ENCODE results near the gene IFNA17. TPM values are rescaled to one million over a fixed set of nuclear protein-coding genes. Genes with fewer than 3 reads are reported as not detected.

The IFNA17 gene
- total RNA-seq, 4 donors from 2014 or later: not detected

DNA sequence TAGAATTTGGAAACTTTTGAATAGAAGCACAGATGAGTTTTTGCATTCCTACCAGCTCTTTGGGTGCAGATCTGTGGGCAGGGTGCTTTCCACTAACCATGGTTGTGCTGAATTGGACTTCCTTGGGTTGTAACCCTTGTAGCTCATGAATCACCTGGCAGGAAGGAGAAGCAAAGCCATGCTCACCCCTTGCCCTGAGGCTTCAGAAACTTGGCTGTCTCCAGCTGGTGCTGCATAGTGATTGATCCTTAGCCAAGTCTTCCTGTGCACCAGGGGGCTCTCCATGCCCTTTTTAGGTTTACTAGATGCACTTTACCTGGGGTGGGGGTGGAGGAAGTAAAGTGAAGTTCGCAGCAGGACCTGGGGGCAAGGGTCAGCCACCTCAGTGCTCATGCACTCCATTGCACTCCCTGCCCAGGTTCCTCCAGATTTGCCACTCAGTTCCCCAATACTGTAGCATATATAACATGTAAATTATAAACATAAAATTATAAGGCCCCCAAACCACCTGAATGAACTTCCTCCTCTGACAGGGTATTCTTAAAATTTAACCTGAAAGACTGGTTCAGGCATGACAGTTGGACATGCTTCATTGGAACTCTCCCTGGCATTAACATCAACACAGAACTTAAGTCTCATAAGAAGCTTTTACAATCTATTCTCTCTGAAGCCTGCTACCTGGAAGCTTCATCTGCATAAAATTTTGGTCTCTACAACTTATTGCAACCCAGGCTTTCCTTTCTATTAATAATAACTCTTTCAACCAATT lies 37.6 kb upstream of the IFNA17 start:
- Histone ChIP-seq H3K27ac (no peak overlapping the region), H3K36me3 (no peaks in the 10 kb centered on the region), H3K4me1 (no peaks in the 10 kb centered on the region), H3K9me3 (no peaks in the 10 kb centered on the region), H3K4me3 (no peak overlapping the region), H3K27me3 (no peaks in the 10 kb centered on the region)
- no peak for TF ChIP-seq EP300 (IDR thresholded peaks at IDR 0.05)
- no peak for TF ChIP-seq POLR2AphosphoS5 (IDR thresholded peaks at IDR 0.05)
- TF ChIP-seq POLR2A (IDR thresholded peaks at IDR 0.05): no peak
- TF ChIP-seq, protein P1, sequence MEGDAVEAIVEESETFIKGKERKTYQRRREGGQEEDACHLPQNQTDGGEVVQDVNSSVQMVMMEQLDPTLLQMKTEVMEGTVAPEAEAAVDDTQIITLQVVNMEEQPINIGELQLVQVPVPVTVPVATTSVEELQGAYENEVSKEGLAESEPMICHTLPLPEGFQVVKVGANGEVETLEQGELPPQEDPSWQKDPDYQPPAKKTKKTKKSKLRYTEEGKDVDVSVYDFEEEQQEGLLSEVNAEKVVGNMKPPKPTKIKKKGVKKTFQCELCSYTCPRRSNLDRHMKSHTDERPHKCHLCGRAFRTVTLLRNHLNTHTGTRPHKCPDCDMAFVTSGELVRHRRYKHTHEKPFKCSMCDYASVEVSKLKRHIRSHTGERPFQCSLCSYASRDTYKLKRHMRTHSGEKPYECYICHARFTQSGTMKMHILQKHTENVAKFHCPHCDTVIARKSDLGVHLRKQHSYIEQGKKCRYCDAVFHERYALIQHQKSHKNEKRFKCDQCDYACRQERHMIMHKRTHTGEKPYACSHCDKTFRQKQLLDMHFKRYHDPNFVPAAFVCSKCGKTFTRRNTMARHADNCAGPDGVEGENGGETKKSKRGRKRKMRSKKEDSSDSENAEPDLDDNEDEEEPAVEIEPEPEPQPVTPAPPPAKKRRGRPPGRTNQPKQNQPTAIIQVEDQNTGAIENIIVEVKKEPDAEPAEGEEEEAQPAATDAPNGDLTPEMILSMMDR (IDR thresholded peaks at IDR 0.05): no peak
- 57% methylated on average over 1 of the region's 1 CpG for WGBS
- no peak for DNase-seq (ENCODE audit: low spot score in 2 of 2)

DNA sequence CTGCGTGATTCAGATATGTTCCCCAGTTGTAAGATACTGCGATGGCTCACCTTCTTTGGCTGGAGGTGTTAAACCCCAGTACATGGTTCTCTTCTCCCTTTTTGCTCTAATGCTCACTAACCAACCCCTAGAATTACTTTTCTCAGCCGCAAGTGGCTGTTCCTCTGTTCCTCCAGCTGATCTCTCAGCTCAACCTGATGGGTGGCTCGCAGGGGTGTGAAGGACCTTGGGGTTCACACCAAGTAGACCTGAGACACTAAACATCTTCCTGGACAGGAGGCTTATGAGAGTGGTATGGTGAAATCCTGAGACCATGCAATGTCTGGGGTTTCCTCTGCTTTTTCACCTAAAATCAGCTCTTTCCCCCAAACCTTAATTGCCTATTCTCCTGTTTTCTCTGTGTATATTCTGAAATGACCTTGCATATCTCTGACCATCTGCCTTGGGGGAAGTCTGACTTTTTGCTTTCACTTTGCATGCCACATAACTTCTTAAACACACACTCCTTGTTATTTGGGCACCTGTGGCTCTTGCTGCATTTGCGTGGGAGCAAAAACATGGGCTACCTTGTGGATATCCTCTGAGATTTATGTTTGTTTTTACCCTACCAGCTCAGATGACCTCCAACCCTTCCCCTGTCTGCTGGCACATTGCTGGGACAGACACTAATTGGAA lies 27.7 kb upstream of the IFNA17 start:
- no peak for DNase-seq (ENCODE audit: low spot score in 2 of 2)
- WGBS: 60% methylated on average over 5 of the region's 5 CpGs
- Histone ChIP-seq H3K36me3 (no peaks in the 10 kb centered on the region), H3K27ac (no peak overlapping the region), H3K9me3 (no peaks in the 10 kb centered on the region), H3K27me3 (no peaks in the 10 kb centered on the region), H3K4me1 (peaks cover 4% of the 10 kb centered on the region), H3K4me3 (no peak overlapping the region)
- TF ChIP-seq POLR2AphosphoS5 (IDR thresholded peaks at IDR 0.05) (no peak), EP300 (IDR thresholded peaks at IDR 0.05) (no peak), POLR2A (IDR thresholded peaks at IDR 0.05) (no peak)
- TF ChIP-seq, protein P1 (IDR thresholded peaks at IDR 0.05): no peak

DNA sequence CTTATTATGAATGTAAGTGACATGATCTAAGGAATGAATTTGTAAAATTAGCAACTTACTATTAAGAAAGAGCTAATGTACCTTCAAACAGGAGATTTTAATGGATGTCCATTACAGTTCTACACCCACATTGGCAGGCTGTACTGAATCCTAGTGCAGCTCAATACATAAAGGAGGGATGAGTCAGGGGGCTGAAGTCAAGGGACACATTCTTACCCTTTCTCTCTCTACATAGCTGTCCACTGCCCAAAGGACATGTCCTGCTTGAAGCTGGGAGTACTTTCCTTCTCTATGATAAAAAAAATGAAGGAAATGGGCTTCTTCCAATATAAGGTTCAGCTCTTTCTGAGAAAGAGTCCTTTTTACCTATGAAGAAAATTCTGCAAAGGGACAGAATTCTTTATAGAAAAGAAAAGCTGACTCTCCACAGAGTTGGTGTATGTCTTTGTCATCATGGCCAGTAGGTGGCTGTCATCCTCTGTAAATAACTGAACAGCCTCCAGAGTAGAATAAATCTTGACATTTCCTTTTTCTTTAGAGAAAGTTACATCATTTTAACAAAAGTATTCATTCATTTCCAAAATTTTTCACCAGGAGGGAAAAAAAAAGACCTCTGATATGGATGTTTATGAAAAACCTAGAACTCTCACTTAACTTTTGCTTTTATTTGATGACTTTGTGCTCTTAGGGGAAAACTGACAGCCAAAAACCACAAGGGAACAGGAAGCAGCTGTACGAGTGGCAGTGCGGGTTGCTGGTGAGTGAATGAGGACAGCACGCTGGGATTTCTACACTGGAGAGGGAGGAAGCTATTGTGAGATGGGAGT lies 24.9 kb upstream of the IFNA17 start:
- no peak for DNase-seq (ENCODE audit: low spot score in 2 of 2)
- Histone ChIP-seq H3K27me3 (no peaks in the 10 kb centered on the region), H3K4me3 (no peak overlapping the region), H3K4me1 (peaks cover 4% of the 10 kb centered on the region), H3K9me3 (no peaks in the 10 kb centered on the region), H3K36me3 (no peaks in the 10 kb centered on the region), H3K27ac (no peak overlapping the region)
- under 1% methylated on average over 3 of the region's 3 CpGs for WGBS
- TF ChIP-seq, protein P1 (IDR thresholded peaks at IDR 0.05): peak in 1 of 2 donors; percentile 35
- TF ChIP-seq EP300 (IDR thresholded peaks at IDR 0.05): no peak

DNA sequence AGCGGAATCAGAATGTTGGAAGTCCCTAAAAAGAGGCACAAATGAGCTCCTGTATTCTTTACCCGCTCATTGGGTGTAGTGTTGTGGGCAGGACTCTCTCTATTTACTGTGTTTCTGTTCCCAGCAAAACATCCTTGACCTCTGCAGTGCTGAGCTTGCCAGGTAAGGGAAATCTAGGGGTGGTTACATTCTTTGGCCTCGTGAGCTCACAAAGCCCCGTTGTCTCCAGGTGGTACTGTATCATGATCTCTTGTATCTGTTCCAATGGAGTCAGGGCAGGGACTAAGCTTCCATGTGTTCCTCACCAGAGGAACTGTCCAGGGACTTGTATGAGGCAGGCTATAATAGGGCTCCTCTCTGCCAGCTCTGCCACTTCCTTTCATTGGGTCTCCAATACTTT lies 23.6 kb upstream of the IFNA17 start:
- no peak overlapping the region for H3K4me3 ChIP-seq
- H3K27me3 ChIP-seq: no peaks in the 10 kb centered on the region
- TF ChIP-seq POLR2AphosphoS5 (IDR thresholded peaks at IDR 0.05): no peak
- TF ChIP-seq EP300 (IDR thresholded peaks at IDR 0.05): no peak
- TF ChIP-seq POLR2A (IDR thresholded peaks at IDR 0.05): no peak
- TF ChIP-seq, protein P1 (IDR thresholded peaks at IDR 0.05): no peak
- H3K9me3 ChIP-seq: no peaks in the 10 kb centered on the region
- H3K36me3 ChIP-seq: no peaks in the 10 kb centered on the region
- no peak for DNase-seq (ENCODE audit: low spot score in 2 of 2)
- WGBS: 62% methylated on average over 4 of the region's 4 CpGs
- H3K27ac ChIP-seq: no peak overlapping the region
- H3K4me1 ChIP-seq: peaks cover 4% of the 10 kb centered on the region

DNA sequence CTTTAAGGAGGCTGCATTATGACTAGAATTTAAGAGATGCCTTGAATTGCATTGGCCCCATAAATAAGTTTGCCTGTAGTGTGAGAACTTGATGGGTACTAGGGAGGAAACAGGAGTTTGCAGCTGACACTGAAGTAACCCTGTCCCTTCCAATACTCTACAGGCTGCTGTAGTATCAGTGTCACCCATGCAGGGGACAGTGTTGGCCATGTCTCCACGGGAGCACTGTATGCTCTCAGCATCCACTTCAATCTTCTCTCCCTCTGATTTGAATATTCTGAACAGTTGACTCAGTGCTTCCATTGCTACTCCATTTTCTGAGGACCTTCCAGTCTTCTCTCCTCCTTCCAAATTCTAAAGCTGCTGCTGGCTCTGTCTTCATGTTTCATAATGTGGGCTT lies 23.2 kb upstream of the IFNA17 start:
- Histone ChIP-seq H3K4me3 (no peak overlapping the region), H3K27me3 (no peaks in the 10 kb centered on the region), H3K27ac (no peak overlapping the region), H3K36me3 (no peaks in the 10 kb centered on the region), H3K4me1 (peaks cover 4% of the 10 kb centered on the region), H3K9me3 (no peaks in the 10 kb centered on the region)
- WGBS: 38% methylated on average over 1 of the region's 1 CpG
- TF ChIP-seq, protein P1 (IDR thresholded peaks at IDR 0.05): no peak
- TF ChIP-seq EP300 (IDR thresholded peaks at IDR 0.05) (no peak), POLR2AphosphoS5 (IDR thresholded peaks at IDR 0.05) (no peak), POLR2A (IDR thresholded peaks at IDR 0.05) (no peak)
- DNase-seq (ENCODE audit: low spot score in 2 of 2): no peak
